ENCODE measurements around the gene TMEM192. TPM values are rescaled to one million over a fixed set of nuclear protein-coding genes. Genes with fewer than 3 reads are reported as not detected.
"Not testable (repeated sequence)": the region's sequence is repeated elsewhere in the genome, so short reads cannot be mapped to it uniquely, and the experiment has no call there.

TMEM192 gene
- total RNA-seq, 4 donors from 2014 or later: 11.6 to 19.1 (median 14.1) TPM

- H3K36me3 ChIP-seq: peaks cover 44 to 72% (median 55%) of the 10 kb centered on the region in 4 donors
Measured at GRCh38 chr4:165085946-165086345, 26.7 kb downstream of the TMEM192 start.

GRCh38 chr4:165084787-165085186 lies 27.9 kb downstream of the TMEM192 start:
- 99% methylated on average over 7 of the region's 7 CpGs for WGBS
- H3K9me3 ChIP-seq; intact Hi-C loops (cut with DNase I); H3K4me3 ChIP-seq; H3K27ac ChIP-seq (replicated peaks in 1 of 4); H3K4me1 ChIP-seq; H3K27me3 ChIP-seq: not testable (repeated sequence)
- H3K36me3 ChIP-seq: peaks cover 44 to 70% (median 55%) of the 10 kb centered on the region in 4 donors
- peak; percentile 34 for DNase-seq (ENCODE audit: extremely low spot score)

More at GRCh38 chr4:165085946-165086345, 26.7 kb downstream of the TMEM192 start:
- Histone ChIP-seq H3K27me3 (no peaks in the 10 kb centered on the region), H3K9me3 (no peaks in the 10 kb centered on the region), H3K4me1 (no peaks in the 10 kb centered on the region), H3K27ac (replicated peaks in 1 of 4) (no peak overlapping the region), H3K4me3 (no peak overlapping the region)
- WGBS: 91% methylated on average over 2 of the region's 2 CpGs
- TF ChIP-seq CTCF (IDR thresholded peaks at IDR 0.05) (no peak), POLR2A (IDR thresholded peaks at IDR 0.05; ENCODE audit: low read depth) (no peak), POLR2AphosphoS5 (IDR thresholded peaks at IDR 0.05) (no peak), EP300 (IDR thresholded peaks at IDR 0.05) (no peak)
- peak; percentile 75 for DNase-seq (ENCODE audit: extremely low spot score)
- intact Hi-C loops (cut with DNase I): no loop called here

DNA sequence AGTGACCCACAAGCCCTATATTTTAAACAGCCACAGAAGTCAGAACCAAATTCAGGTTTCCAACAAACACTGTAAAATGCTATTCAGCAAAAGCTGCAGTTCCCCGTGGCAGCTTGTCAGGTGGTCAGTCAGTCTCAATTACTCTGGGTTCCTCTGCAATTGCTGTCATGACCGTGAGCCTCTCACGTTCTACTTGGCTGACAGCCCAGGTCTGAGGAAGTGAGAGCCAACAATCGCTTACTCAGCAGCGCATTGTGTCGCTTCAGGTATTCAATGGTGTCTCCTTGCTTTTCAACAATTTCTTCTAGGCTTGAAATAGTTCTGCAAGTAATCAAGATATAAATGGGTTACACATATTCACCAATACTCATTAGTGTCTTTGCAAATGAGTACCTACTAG lies 33.2 kb downstream of the TMEM192 start:
- H3K36me3 ChIP-seq: peaks cover 32 to 62% (median 41%) of the 10 kb centered on the region in 4 donors
- no peaks in the 10 kb centered on the region for H3K9me3 ChIP-seq
- 22% methylated on average over 6 of the region's 6 CpGs for WGBS
- H3K27ac ChIP-seq (replicated peaks in 1 of 4): no peak overlapping the region
- peak; percentile 37 for DNase-seq (ENCODE audit: extremely low spot score)
- H3K4me3 ChIP-seq: no peak overlapping the region
- intact Hi-C loops (cut with DNase I): no loop called here
- H3K27me3 ChIP-seq: no peaks in the 10 kb centered on the region
- peaks cover 0 to 3% (median 0%) of the 10 kb centered on the region in 4 donors for H3K4me1 ChIP-seq
- TF ChIP-seq EP300 (IDR thresholded peaks at IDR 0.05) (no peak), CTCF (IDR thresholded peaks at IDR 0.05) (no peak), POLR2AphosphoS5 (IDR thresholded peaks at IDR 0.05) (no peak)

GRCh38 chr4:165077034-165077578 lies 35.6 kb downstream of the TMEM192 start:
- Histone ChIP-seq H3K9me3 (no peaks in the 10 kb centered on the region), H3K36me3 (peaks cover 27 to 54% (median 34%) of the 10 kb centered on the region in 4 donors), H3K27ac (replicated peaks in 1 of 4) (no peak overlapping the region), H3K4me1 (peaks cover 0 to 3% (median 0%) of the 10 kb centered on the region in 4 donors), H3K27me3 (no peaks in the 10 kb centered on the region), H3K4me3 (no peak overlapping the region)
- TF ChIP-seq EP300 (IDR thresholded peaks at IDR 0.05): no peak
- TF ChIP-seq POLR2AphosphoS5 (IDR thresholded peaks at IDR 0.05): no peak
- no peak for TF ChIP-seq POLR2A (IDR thresholded peaks at IDR 0.05; ENCODE audit: low read depth)
- no peak for TF ChIP-seq CTCF (IDR thresholded peaks at IDR 0.05)
- intact Hi-C loops (cut with DNase I): no loop called here
- DNase-seq (ENCODE audit: extremely low spot score): no peak
- over 99% methylated on average over 5 of the region's 5 CpGs for WGBS

DNA sequence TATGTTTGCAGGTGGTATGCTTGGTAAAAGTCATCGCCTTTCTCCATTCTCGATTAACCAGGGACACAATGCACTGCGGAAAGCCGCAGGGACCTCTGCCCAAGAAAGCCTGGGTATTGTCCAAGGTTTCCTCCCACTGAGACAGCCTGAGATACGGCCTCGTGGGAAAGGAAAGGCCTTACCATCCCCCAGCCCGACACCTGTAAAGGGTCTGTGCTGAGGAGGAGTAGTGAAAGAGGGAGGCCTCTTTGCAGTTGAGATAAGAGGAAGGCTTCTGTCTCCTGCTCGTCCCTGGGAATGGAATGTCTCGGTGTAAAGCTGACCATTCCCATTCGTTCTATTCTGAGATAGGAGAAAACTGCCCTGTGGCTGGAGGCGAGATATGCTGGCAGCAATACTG lies 39.3 kb downstream of the TMEM192 start:
- WGBS: 79% methylated on average over 10 of the region's 11 CpGs
- H3K36me3 ChIP-seq: peaks cover 14 to 32% (median 22%) of the 10 kb centered on the region in 4 donors
- H3K4me3 ChIP-seq; H3K27me3 ChIP-seq; H3K4me1 ChIP-seq; H3K9me3 ChIP-seq; DNase-seq (ENCODE audit: extremely low spot score); H3K27ac ChIP-seq (replicated peaks in 1 of 4); intact Hi-C loops (cut with DNase I): not testable (repeated sequence)

DNA sequence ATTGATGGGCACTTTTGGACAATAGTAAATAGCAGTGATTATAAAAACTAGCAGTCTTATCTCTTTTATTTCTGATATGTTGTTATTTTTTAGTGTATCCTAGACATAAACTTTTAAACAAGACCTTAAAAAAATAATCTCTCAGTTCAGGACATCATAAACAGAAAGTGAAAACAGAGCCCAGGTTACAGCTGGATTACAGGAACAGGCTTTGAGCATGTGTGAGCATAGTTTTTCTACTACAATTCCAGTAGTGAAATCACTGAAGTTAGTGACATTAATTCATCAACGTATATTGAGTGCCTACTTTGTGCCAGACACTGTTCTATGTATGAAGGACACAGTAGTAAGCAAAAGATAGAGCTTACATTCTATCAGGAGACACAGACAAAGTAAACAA lies 42.1 kb downstream of the TMEM192 start:
- intact Hi-C loops (cut with DNase I): no loop called here
- Histone ChIP-seq H3K36me3 (peaks cover 3 to 5% (median 4%) of the 10 kb centered on the region in 4 donors), H3K4me3 (no peak overlapping the region), H3K4me1 (no peaks in the 10 kb centered on the region), H3K27ac (replicated peaks in 1 of 4) (no peak overlapping the region), H3K27me3 (no peaks in the 10 kb centered on the region), H3K9me3 (no peaks in the 10 kb centered on the region)
- DNase-seq (ENCODE audit: extremely low spot score): no peak
- 92% methylated on average over 1 of the region's 1 CpG for WGBS
- TF ChIP-seq POLR2AphosphoS5 (IDR thresholded peaks at IDR 0.05) (no peak), EP300 (IDR thresholded peaks at IDR 0.05) (no peak), POLR2A (IDR thresholded peaks at IDR 0.05; ENCODE audit: low read depth) (no peak), CTCF (IDR thresholded peaks at IDR 0.05) (no peak)

Measured in esophagus muscularis mucosa (tissue), 4 donors.